OCI-LY1 (cell line): ENCODE measurements around the gene LRRC32.

Experiments
- CTCF ChIP-seq: fragments of 200-600 bp; sonication (generic), shearing (Covaris generic); IDR thresholded peaks from 2 replicates; pipeline ENCODE4 v1.5.1; 2017; ENCODE audit warnings: mild to moderate bottlenecking, antibody characterized with exemption, low read length, moderate library complexity, mixed read lengths
- EZH2 ChIP-seq: fragments of 200-600 bp; sonication (generic), shearing (Covaris generic); IDR thresholded peaks from 2 replicates; pipeline ENCODE4 v1.8.0; 2017; ENCODE audit warnings: borderline replicate concordance, mixed run types, mild to moderate bottlenecking, antibody characterized with exemption, low read length, moderate library complexity, mixed read lengths

GRCh38 chr11:76668362-76669155 lies 2.0 kb downstream of the LRRC32 start:
- no peak for TF ChIP-seq CTCF
- TF ChIP-seq EZH2 = no peak
